ENCODE results near the gene MN1.

The MN1 gene

GRCh38 chr22:27801616-27802345 is at the start of gene MN1:
MN1 (minus strand) TSS chr22:27801756; CDS start chr22:27800543, 1,213 bp downstream.
- Histone ChIP-seq H3K27me3 (ENCODE audit: insufficient read depth, low read length) (no peaks in the 10 kb centered on the region), H3K4me1 (ENCODE audit: insufficient read depth, low read length) (peaks cover 32% of the 10 kb centered on the region), H3K36me3 (ENCODE audit: insufficient read depth, low read length) (peaks cover 20% of the 10 kb centered on the region), H3K9me3 (ENCODE audit: low read length) (no peaks in the 10 kb centered on the region), H3K4me3 (ENCODE audit: low read length) (peak within 1 kb of the TSS; percentile 69), H2AFZ (ENCODE audit: low read depth, low read length) (no peak within 1 kb of the TSS)

- no peak overlapping the region for H2AFZ ChIP-seq (ENCODE audit: low read depth, low read length)
- no peak overlapping the region for H3K4me3 ChIP-seq (ENCODE audit: low read length)
- H3K4me1 ChIP-seq (ENCODE audit: insufficient read depth, low read length) = peaks cover 13% of the 10 kb centered on the region
- no peaks in the 10 kb centered on the region for H3K27me3 ChIP-seq (ENCODE audit: insufficient read depth, low read length)
- peaks cover 39% of the 10 kb centered on the region for H3K36me3 ChIP-seq (ENCODE audit: insufficient read depth, low read length)
- no peaks in the 10 kb centered on the region for H3K9me3 ChIP-seq (ENCODE audit: low read length)
These were observed 48.5 kb upstream of the MN1 start for GRCh38 chr22:27850000-27850521.

GRCh38 chr22:27848005-27848404 is 46.4 kb upstream of the MN1 start:
- Histone ChIP-seq H3K36me3 (ENCODE audit: insufficient read depth, low read length) (peaks cover 26% of the 10 kb centered on the region), H3K9me3 (ENCODE audit: low read length) (no peaks in the 10 kb centered on the region)

GRCh38 chr22:27846910-27847309 is 45.4 kb upstream of the MN1 start:
- no peaks in the 10 kb centered on the region for H3K9me3 ChIP-seq (ENCODE audit: low read length)
- H3K4me3 ChIP-seq (ENCODE audit: low read length) = no peak overlapping the region
- H3K27me3 ChIP-seq (ENCODE audit: insufficient read depth, low read length) = no peaks in the 10 kb centered on the region
- peaks cover 16% of the 10 kb centered on the region for H3K4me1 ChIP-seq (ENCODE audit: insufficient read depth, low read length)
- H2AFZ ChIP-seq (ENCODE audit: low read depth, low read length) = no peak overlapping the region
- peaks cover 24% of the 10 kb centered on the region for H3K36me3 ChIP-seq (ENCODE audit: insufficient read depth, low read length)

More at GRCh38 chr22:27848005-27848404, 46.4 kb upstream of the MN1 start:
- Histone ChIP-seq H3K27me3 (ENCODE audit: insufficient read depth, low read length) (no peaks in the 10 kb centered on the region), H3K4me3 (ENCODE audit: low read length) (no peak overlapping the region), H3K4me1 (ENCODE audit: insufficient read depth, low read length) (peaks cover 18% of the 10 kb centered on the region), H2AFZ (ENCODE audit: low read depth, low read length) (no peak overlapping the region)

GRCh38 chr22:27846248-27846757 is 44.7 kb upstream of the MN1 start:
- no peaks in the 10 kb centered on the region for H3K27me3 ChIP-seq (ENCODE audit: insufficient read depth, low read length)
- peaks cover 21% of the 10 kb centered on the region for H3K36me3 ChIP-seq (ENCODE audit: insufficient read depth, low read length)
- peaks cover 13% of the 10 kb centered on the region for H3K4me1 ChIP-seq (ENCODE audit: insufficient read depth, low read length)
- H3K4me3 ChIP-seq (ENCODE audit: low read length) = no peak overlapping the region
- no peak overlapping the region for H2AFZ ChIP-seq (ENCODE audit: low read depth, low read length)
- no peaks in the 10 kb centered on the region for H3K9me3 ChIP-seq (ENCODE audit: low read length)

GRCh38 chr22:27845644-27846043 is 44.1 kb upstream of the MN1 start:
- H3K4me1 ChIP-seq (ENCODE audit: insufficient read depth, low read length) = peaks cover 13% of the 10 kb centered on the region
- H3K4me3 ChIP-seq (ENCODE audit: low read length) = no peak overlapping the region
- no peak overlapping the region for H2AFZ ChIP-seq (ENCODE audit: low read depth, low read length)
- H3K27me3 ChIP-seq (ENCODE audit: insufficient read depth, low read length) = no peaks in the 10 kb centered on the region
- H3K9me3 ChIP-seq (ENCODE audit: low read length) = no peaks in the 10 kb centered on the region
- peaks cover 15% of the 10 kb centered on the region for H3K36me3 ChIP-seq (ENCODE audit: insufficient read depth, low read length)

GRCh38 chr22:27844656-27845591 is 43.4 kb upstream of the MN1 start:
- H3K36me3 ChIP-seq (ENCODE audit: insufficient read depth, low read length) = peaks cover 9% of the 10 kb centered on the region
- no peak overlapping the region for H2AFZ ChIP-seq (ENCODE audit: low read depth, low read length)
- H3K27me3 ChIP-seq (ENCODE audit: insufficient read depth, low read length) = no peaks in the 10 kb centered on the region
- H3K9me3 ChIP-seq (ENCODE audit: low read length) = no peaks in the 10 kb centered on the region
- no peak overlapping the region for H3K4me3 ChIP-seq (ENCODE audit: low read length)
- peaks cover 13% of the 10 kb centered on the region for H3K4me1 ChIP-seq (ENCODE audit: insufficient read depth, low read length)

- Histone ChIP-seq H3K27me3 (ENCODE audit: insufficient read depth, low read length) (no peaks in the 10 kb centered on the region), H3K4me3 (ENCODE audit: low read length) (no peak overlapping the region), H3K4me1 (ENCODE audit: insufficient read depth, low read length) (peaks cover 13% of the 10 kb centered on the region), H3K9me3 (ENCODE audit: low read length) (no peaks in the 10 kb centered on the region), H3K36me3 (ENCODE audit: insufficient read depth, low read length) (peaks cover 4% of the 10 kb centered on the region), H2AFZ (ENCODE audit: low read depth, low read length) (no peak overlapping the region)
These were observed 42.7 kb upstream of the MN1 start for GRCh38 chr22:27844256-27844655.

- no peaks in the 10 kb centered on the region for H3K27me3 ChIP-seq (ENCODE audit: insufficient read depth, low read length)
- no peak overlapping the region for H3K4me3 ChIP-seq (ENCODE audit: low read length)
- H3K36me3 ChIP-seq (ENCODE audit: insufficient read depth, low read length) = peaks cover 4% of the 10 kb centered on the region
- H3K9me3 ChIP-seq (ENCODE audit: low read length) = no peaks in the 10 kb centered on the region
- no peak overlapping the region for H2AFZ ChIP-seq (ENCODE audit: low read depth, low read length)
- peaks cover 13% of the 10 kb centered on the region for H3K4me1 ChIP-seq (ENCODE audit: insufficient read depth, low read length)
These were observed 41.9 kb upstream of the MN1 start for GRCh38 chr22:27843441-27843840.

GRCh38 chr22:27842669-27843431 is 41.3 kb upstream of the MN1 start:
- H3K36me3 ChIP-seq (ENCODE audit: insufficient read depth, low read length) = peaks cover 4% of the 10 kb centered on the region
- H3K9me3 ChIP-seq (ENCODE audit: low read length) = no peaks in the 10 kb centered on the region
- no peaks in the 10 kb centered on the region for H3K27me3 ChIP-seq (ENCODE audit: insufficient read depth, low read length)
- H2AFZ ChIP-seq (ENCODE audit: low read depth, low read length) = no peak overlapping the region
- no peak overlapping the region for H3K4me3 ChIP-seq (ENCODE audit: low read length)
- H3K4me1 ChIP-seq (ENCODE audit: insufficient read depth, low read length) = peaks cover 13% of the 10 kb centered on the region

GRCh38 chr22:27842201-27842600 is 40.6 kb upstream of the MN1 start:
- Histone ChIP-seq H3K36me3 (ENCODE audit: insufficient read depth, low read length) (peaks cover 4% of the 10 kb centered on the region), H2AFZ (ENCODE audit: low read depth, low read length) (no peak overlapping the region), H3K4me1 (ENCODE audit: insufficient read depth, low read length) (peaks cover 13% of the 10 kb centered on the region), H3K4me3 (ENCODE audit: low read length) (no peak overlapping the region), H3K27me3 (ENCODE audit: insufficient read depth, low read length) (no peaks in the 10 kb centered on the region), H3K9me3 (ENCODE audit: low read length) (peaks cover 2% of the 10 kb centered on the region)

- Histone ChIP-seq H3K4me3 (ENCODE audit: low read length) (no peak overlapping the region), H3K36me3 (ENCODE audit: insufficient read depth, low read length) (no peaks in the 10 kb centered on the region), H3K4me1 (ENCODE audit: insufficient read depth, low read length) (peaks cover 13% of the 10 kb centered on the region), H3K27me3 (ENCODE audit: insufficient read depth, low read length) (no peaks in the 10 kb centered on the region), H3K9me3 (ENCODE audit: low read length) (peaks cover 2% of the 10 kb centered on the region), H2AFZ (ENCODE audit: low read depth, low read length) (no peak overlapping the region)
These were observed 38.9 kb upstream of the MN1 start for GRCh38 chr22:27840436-27840835.

Measured in neuron (in vitro differentiated cells).